Chondrocyte (in vitro differentiated cells): ENCODE data around the gene ARHGEF2. TPM values are rescaled to one million over a fixed set of nuclear protein-coding genes. Genes with fewer than 3 reads are reported as not detected.

ENCODE experiments used
- DNase-seq: peaks from one replicate; pipeline ENCODE4 v3.0.0; 2021; ENCODE audit warnings: mixed read lengths, low spot score
- H3K27ac Mint-ChIP-seq: one replicate; pipeline ENCODE4 v1.8.0; 2021; ENCODE audit warnings: mild to moderate bottlenecking, moderate library complexity, mixed read lengths; ENCODE audit not compliant: unreplicated experiment
- H3K27me3 Mint-ChIP-seq: 2 replicates; pipeline ENCODE4 v1.8.0; 2021; ENCODE audit warnings: low read depth, mixed read lengths
- H3K36me3 Mint-ChIP-seq: 2 replicates; pipeline ENCODE4 v1.8.0; 2021; ENCODE audit warnings: low read depth, mixed read lengths
- H3K4me1 Mint-ChIP-seq: 2 replicates; pipeline ENCODE4 v1.8.0; 2021; ENCODE audit warnings: low read depth, mild to moderate bottlenecking, mixed read lengths
- H3K4me3 Mint-ChIP-seq: one replicate; pipeline ENCODE4 v1.8.0; 2021; ENCODE audit warnings: mild to moderate bottlenecking, moderate library complexity, mixed read lengths; ENCODE audit not compliant: unreplicated experiment
- H3K9me3 Mint-ChIP-seq: 2 replicates; pipeline ENCODE4 v1.8.0; 2021; ENCODE audit warnings: low read depth, mixed read lengths
- CTCF ChIP-seq: fragments of 200-600 bp; sonication (generic); IDR thresholded peaks from 2 replicates; pipeline ENCODE4 v1.5.0; 2021; ENCODE audit warnings: antibody characterized with exemption, mild to moderate bottlenecking, moderate library complexity
- microRNA-seq: library from miRNA; unstranded; fragments of <30 nt; microRNA quantifications from one replicate; pipeline ENCODE4 v1.2.0, GENCODE V29; 2020; ENCODE audit warnings: borderline number of aligned reads
- total RNA-seq: library from RNA; stranded (reverse); gene quantifications from 3 replicates; pipeline ENCODE4 v1.2.1, GENCODE V29; 2021

ARHGEF2 gene
- total RNA-seq, 1 donor from 2014 or later: 203 TPM

DNA sequence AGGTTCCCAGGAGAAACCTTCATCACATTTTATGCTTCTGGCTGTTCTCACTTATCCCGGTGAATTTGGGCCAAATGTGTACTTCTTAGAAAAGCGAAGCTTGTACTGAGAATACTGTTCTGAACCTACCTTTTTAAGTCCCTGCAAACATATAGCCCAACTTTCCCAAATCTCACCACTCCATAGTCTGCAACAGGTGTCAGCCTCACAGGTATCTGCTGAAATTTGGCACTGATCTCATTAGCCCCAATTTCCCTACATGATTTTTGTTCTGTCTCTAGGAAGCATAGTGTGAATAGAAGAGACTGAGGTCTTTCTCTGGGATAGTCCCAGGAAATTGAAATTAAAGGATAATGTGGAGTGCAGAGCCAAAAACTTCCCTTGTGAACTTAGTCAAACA lies 78.7 kb downstream of the ARHGEF2 start:
- Mint-ChIP-seq H3K27me3 (no peaks in the 10 kb centered on the region), H3K9me3 (no peaks in the 10 kb centered on the region), H3K4me1 (no peaks in the 10 kb centered on the region), H3K4me3 (no peak overlapping the region), H3K36me3 (peaks cover 34% of the 10 kb centered on the region), H3K27ac (no peak overlapping the region)
- TF ChIP-seq CTCF: no peak
- DNase-seq: no peak

DNA sequence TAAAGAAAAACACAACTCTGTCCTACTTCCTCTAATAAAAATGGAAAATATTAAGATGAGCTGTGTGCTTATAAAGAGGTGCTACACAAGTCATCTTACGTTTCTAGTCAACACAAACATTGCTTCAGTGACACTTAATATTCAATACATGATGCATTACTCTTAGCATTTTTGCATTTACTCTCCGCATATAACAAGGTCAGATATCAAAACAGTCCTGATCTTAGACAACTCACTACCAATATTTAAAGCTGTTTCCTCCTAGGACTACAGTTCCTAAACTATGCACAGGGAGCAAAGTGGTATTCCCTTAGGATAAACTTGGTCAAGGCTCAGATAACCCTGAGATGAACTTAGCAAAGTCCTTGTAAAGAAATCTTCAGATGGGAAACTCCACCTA lies 79.5 kb downstream of the ARHGEF2 start:
- H3K27ac Mint-ChIP-seq: no peak overlapping the region
- no peaks in the 10 kb centered on the region for H3K27me3 Mint-ChIP-seq
- H3K4me3 Mint-ChIP-seq: no peak overlapping the region
- DNase-seq: no peak
- peaks cover 27% of the 10 kb centered on the region for H3K36me3 Mint-ChIP-seq
- no peaks in the 10 kb centered on the region for H3K9me3 Mint-ChIP-seq
- no peak for TF ChIP-seq CTCF
- peaks cover 2% of the 10 kb centered on the region for H3K4me1 Mint-ChIP-seq

DNA sequence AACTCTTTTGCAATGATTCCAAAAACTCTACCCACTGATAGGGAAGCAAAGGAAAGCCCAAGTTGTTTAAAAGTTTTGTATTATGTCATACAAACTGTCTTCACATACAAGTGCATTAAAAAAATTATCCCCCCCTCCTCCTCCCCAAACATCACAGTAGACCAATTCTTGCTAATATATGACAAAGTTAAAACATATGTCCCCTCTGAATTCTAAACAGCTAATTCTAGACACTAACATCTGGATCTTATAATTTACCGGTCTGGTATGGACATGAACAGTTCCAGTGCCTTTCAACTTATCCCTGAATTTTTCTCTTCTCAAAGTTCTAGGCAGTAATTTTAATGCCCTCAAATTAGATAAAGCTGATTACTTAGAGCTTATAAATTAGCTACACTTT lies 80.6 kb downstream of the ARHGEF2 start:
- H3K4me1 Mint-ChIP-seq: peaks cover 14% of the 10 kb centered on the region
- H3K4me3 Mint-ChIP-seq: no peak overlapping the region
- no peaks in the 10 kb centered on the region for H3K27me3 Mint-ChIP-seq
- H3K27ac Mint-ChIP-seq: peak overlapping the region; percentile 32
- peaks cover 25% of the 10 kb centered on the region for H3K36me3 Mint-ChIP-seq
- no peak for DNase-seq
- no peak for TF ChIP-seq CTCF
- no peaks in the 10 kb centered on the region for H3K9me3 Mint-ChIP-seq

Small RNA genes within 50 kb of the gene (microRNA-seq; reads per million reads assigned to microRNA genes)
- gene MIR6738: not detected

Other genes with a start within 250 kb of the ARHGEF2 start
- 40.1 to 46.9 TPM (median 46.5 TPM) in 3 replicates for gene GON4L, start 121.3 kb downstream of the ARHGEF2 start, total RNA-seq
- 3.4 to 5.3 TPM (median 4.9 TPM) in 3 replicates for gene SYT11, start 119.0 kb downstream of the ARHGEF2 start, total RNA-seq
- gene RIT1, start 67.2 kb downstream of the ARHGEF2 start, total RNA-seq: 39.8 to 52.2 TPM (median 51.4 TPM) in 3 replicates
- 32.3 to 43.2 TPM (median 35.2 TPM) in 3 replicates for gene KHDC4, start 44.1 kb downstream of the ARHGEF2 start, total RNA-seq
- not detected in 3 replicates for gene RXFP4, start 36.9 kb downstream of the ARHGEF2 start, total RNA-seq
- gene SSR2, start 42.4 kb upstream of the ARHGEF2 start, total RNA-seq: 233 to 257 TPM (median 238 TPM) in 3 replicates
- 29.3 to 32.9 TPM (median 30.2 TPM) in 3 replicates for gene UBQLN4, start 75.3 kb upstream of the ARHGEF2 start, total RNA-seq
- 55.0 to 58.8 TPM (median 56.6 TPM) in 3 replicates for gene LAMTOR2, start 76.2 kb upstream of the ARHGEF2 start, total RNA-seq
- gene RAB25, start 82.6 kb upstream of the ARHGEF2 start, total RNA-seq: not detected in 3 replicates
- gene MEX3A, start 103.9 kb upstream of the ARHGEF2 start, total RNA-seq: 11.7 to 12.7 TPM (median 12.0 TPM) in 3 replicates
- gene LMNA, start 136.2 kb upstream of the ARHGEF2 start, total RNA-seq: 641 to 675 TPM (median 641 TPM) in 3 replicates
- gene SEMA4A, start 175.0 kb upstream of the ARHGEF2 start, total RNA-seq: 1.6 to 2.5 TPM (median 2.0 TPM) in 3 replicates
- 13.4 to 17.5 TPM (median 17.2 TPM) in 3 replicates for gene SLC25A44, start 215.6 kb upstream of the ARHGEF2 start, total RNA-seq
- 35.8 to 40.5 TPM (median 38.6 TPM) in 3 replicates for gene PMF1, start 234.5 kb upstream of the ARHGEF2 start, total RNA-seq